Tibial nerve (tissue), 3 donors: ENCODE results near the gene CBY2.

ENCODE experiments used
- POLR2A ChIP-seq, 2 donors: fragments of 450-650 bp; IDR thresholded peaks; one replicate each; pipeline ENCODE4 v1.6.1; 2017; ENCODE audit warnings: antibody characterized with exemption in 2 of 2, mild to moderate bottlenecking in 2 of 2, moderate library complexity in 2 of 2
- TF ChIP-seq, protein P1 (sequence below), 5 experiments: fragments of 200-600 bp in 3 of 5; fragments of 450-650 bp in 2 of 5; sonication (generic) in 3 of 5; IDR thresholded peaks; one replicate each; pipeline ENCODE4 v1.5.1; 2016 to 2019; ENCODE audit warnings: antibody characterized with exemption in 5 of 5, mild to moderate bottlenecking in 3 of 5, moderate library complexity in 2 of 5

DNA sequence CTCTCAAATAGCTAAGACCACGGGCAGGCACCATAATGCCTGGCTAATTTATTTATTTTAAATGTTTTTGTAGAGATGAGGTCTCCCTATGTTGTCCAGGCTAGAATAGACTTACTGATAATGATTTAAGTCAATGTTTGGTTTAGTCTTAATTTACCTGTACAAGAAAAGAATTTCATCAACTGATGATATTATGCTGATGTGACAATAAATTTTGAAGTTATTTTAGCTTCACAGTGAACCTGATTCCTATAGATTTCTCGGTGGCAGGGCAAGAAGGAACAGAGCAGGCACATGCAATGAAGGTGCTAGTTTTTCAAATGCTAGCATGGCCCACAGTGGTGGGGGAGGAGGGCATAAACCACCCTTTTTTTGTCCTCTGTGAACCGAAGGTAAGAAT lies 42.6 kb upstream of the CBY2 start:
- no peak for TF ChIP-seq POLR2A (IDR thresholded peaks at IDR 0.05)
- TF ChIP-seq, protein P1, sequence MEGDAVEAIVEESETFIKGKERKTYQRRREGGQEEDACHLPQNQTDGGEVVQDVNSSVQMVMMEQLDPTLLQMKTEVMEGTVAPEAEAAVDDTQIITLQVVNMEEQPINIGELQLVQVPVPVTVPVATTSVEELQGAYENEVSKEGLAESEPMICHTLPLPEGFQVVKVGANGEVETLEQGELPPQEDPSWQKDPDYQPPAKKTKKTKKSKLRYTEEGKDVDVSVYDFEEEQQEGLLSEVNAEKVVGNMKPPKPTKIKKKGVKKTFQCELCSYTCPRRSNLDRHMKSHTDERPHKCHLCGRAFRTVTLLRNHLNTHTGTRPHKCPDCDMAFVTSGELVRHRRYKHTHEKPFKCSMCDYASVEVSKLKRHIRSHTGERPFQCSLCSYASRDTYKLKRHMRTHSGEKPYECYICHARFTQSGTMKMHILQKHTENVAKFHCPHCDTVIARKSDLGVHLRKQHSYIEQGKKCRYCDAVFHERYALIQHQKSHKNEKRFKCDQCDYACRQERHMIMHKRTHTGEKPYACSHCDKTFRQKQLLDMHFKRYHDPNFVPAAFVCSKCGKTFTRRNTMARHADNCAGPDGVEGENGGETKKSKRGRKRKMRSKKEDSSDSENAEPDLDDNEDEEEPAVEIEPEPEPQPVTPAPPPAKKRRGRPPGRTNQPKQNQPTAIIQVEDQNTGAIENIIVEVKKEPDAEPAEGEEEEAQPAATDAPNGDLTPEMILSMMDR (IDR thresholded peaks at IDR 0.05) = no peak
